GM19467 (cell line): ENCODE data around the gene LAG3.

Source experiments
- ATAC-seq: cut with Tn5 transposase; IDR thresholded peaks from one replicate; pipeline ENCODE4 v1.9.1; 2021; ENCODE audit warnings: mild to moderate bottlenecking, moderate library complexity; ENCODE audit not compliant: unreplicated experiment

The LAG3 gene

DNA sequence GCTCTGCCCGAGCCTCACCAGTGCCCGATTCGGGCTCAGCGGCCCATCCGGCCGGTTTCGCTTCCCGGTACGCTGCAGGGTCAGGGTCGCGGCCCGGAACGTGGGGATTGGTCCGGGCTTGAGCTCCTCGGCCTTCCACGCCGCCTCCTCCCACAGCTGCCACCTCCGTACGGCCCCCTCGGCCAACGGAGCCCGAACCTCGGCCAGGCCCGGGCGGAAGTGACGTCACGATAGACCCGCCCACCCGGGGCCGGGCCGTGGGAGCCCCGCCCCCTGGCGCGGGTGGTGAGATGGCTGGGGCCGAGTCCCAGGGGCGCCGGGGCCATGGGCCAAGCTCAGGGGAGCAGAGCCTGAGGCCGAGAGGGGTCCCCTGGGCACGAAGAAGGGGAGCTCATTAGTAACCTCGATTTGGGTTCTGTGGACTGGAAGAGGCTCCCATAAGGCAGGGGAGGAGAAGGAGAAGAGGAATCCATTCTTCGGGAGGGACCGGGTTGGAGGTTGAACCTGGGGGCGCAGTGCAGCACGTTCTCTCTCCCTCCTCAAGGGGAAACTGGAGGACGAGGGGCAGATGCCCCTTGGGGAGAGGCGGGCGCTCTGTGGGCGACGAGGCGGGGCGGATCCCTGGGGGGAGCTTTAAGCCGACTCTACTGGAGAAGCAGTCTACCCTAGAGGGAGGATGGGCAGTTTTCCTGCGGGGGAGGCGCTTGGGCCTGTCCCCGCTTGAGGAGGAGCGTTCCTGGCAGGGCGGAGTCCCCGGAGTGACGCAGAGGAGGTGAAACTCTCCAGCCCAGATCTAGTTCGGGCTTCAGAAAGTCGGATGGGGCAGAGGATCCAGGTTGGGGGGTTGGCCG lies 19.2 kb upstream of the LAG3 start, which contains the start of gene MLF2:
Gene MLF2, minus strand, starts transcription at position 221 of the 851 bp plus-strand sequence. CDS start 807 bp downstream, outside the sequence.
- peak; percentile 91 for ATAC-seq

DNA sequence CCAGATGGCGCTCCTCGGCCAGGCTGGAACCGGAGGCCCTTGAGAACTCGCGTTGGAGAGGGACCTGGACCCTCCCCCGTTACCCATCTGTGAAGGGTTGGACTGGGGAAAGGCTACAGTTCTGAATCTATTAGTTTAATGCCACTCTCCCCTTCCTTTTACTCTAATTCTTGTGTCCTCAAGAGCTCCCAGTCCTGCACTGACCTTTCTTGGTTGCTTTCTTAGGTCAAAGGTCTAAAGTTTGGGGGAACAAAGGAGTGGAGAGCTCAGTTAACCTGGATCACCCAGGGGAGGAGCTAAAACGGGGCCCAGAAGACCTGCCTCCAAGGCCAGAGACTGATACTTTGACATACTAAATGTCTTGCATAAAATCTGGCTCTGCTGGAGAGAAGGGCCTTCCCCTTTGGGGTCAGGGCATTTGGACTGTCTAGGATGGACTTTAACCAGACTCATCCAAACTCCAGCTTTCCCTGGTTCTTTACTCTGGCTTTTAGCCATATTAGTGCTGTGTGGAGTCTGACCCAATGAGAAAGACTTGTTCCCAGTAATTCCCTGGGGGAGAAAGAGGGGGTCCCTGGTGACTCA lies 18.5 kb upstream of the LAG3 start:
- ATAC-seq, result no peak

DNA sequence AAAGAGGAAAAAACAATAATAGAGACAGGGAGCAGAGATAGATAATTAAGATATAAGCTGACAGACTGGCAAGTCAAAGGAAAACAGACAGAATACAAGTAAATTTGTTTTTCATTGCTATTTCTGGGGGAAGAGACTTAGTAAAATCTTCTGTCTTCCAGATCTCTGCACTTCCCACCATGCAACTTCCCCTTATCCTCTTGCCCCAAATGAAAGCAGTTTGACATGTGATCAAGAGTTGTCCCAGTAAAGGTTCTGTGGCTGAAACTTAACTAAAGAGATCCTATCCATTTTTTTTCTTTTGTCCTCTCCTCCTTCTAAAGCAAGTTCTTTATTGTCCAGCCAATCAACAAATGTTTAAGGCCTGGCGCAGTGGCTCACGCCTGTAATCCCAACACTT lies 17.9 kb upstream of the LAG3 start:
- ATAC-seq, result no peak

DNA sequence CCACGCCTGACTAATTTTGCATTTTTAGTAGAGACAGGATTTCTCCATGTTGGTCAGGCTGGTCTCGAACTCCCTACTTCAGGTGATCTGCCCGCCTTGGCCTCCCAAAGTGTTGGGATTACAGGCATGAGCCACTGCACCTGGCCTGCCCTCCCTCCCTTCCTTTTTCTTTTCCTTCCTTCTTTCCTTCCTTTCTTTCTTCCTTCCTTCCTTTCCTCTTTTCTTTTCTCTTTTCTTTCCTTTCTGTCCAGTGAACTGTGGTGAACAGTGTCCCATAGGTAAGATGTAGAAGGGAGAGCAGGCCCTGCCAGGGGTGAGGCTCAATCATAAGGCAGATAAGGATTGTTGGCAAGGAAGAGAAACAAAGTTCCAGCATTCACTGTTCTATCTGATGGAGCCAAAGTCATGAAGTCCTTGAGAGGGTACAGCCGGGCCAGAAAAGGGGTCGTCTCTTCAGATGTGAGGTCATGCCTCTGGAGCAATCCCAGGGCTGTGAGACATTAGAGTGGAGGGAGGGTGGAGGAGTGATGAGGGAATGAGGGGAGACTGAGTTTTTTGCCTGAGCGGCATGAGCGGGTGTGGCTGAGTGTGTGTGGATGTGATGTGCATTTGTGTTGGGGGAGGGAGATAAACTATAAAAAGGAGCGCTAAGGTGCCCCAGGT lies 15.2 kb upstream of the LAG3 start:
- ATAC-seq, result no peak

DNA sequence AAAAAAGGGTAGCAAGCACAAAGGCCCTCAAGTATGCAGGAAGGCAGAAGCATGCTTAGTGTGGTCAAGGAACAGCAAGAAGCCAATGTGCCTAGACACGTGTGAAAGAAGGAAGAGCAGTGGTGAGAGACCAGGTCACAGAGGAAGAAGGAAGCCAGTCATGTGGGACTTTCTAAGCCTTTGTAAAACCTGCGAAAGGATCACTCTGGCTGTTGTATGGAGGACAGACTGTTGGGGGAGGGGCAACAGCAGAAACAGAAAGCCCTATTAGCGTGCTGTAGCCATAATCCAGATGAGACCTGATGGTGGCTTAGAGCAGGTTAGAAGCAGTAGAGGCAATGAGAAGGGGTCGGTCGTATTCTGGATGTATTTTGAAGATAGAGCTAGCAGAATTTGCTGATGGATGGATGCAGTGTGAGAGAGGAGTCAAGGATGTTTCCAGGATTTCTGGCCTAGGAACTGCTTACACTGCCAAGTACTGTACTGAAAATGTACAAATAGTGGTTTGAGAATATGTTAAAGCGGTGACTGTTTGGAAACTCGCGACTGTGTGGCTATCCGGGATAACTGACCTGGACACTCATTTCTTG lies 13.7 kb upstream of the LAG3 start:
- no peak for ATAC-seq

DNA sequence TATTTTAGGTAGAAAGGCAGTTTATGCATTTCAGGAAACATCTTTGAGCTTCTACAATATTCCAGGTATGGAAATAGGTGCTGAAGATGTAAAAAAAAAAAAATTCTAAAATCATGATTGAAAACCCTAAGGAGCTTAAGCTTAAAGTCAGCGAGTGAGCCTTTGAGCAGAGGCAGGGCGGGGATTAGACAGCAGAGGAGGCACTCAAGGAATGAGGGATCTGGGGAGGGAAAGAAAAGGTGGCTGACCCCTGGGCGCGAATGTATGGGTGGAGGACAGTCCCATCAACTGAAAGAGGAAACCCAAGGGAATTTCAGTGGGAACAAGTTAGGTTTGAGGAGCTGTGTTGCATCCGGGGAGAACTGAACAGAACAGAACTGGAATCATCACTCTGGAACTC lies 12.6 kb upstream of the LAG3 start:
- ATAC-seq, result no peak

DNA sequence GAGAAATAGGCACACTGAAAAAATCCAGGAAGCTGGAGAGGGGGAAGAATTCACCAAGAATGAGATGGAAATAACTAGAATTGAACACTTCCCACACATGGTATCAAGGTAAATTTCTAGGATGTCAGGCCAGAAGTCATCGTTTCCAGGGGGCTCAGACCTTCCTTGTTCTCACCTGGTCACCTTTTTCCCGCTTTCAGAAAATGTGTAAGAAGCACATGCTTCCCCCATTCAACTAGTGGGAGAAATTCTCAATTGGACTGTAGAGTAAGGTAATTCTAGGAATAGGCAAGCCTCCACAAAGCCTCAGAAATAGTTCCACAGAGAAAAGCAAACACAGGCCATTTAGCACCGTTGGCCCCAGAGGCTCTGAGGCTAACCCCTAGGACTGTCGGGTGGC lies 8.9 kb upstream of the LAG3 start:
- ATAC-seq, result no peak

DNA sequence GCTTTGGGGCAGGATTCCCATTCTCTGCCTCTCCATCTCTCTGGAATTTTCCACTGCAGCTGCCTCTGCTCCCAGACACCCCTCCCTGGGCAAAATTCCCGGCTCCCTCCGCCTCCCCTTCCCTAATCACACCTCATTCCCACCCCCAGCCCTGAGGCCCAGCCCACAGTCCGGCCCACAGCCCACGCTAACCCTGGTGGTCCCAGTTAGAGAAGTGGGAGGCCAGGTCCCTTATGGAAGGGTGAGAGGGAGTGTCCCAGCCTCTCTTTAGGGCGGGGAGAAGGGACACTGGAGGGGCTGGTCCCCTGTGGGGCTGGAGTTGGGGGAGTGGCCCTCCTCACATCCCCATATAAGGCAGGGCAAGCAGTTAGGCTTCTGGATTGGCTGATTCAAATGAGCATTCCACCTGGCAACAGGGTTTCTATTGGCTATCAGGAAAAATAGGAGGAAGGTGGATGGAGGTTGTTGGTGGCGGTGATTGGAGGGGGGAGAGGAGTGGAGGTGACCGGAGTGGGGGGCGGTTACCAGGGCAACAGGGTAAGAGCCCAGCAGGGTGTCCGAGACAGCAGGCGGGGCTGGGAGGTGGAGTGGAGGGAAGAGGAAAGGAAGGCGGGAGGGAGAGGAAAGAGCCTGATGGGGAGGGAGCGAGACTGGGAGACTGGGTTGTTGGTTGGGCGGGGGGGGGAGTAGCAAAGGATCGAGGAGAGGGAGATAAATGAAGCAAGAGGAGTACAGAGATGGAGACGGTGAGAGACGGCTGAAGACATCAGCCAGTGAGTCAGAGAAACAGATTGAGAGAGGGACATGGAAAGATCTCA lies 8.1 kb upstream of the LAG3 start:
- peak; percentile 63 for ATAC-seq

DNA sequence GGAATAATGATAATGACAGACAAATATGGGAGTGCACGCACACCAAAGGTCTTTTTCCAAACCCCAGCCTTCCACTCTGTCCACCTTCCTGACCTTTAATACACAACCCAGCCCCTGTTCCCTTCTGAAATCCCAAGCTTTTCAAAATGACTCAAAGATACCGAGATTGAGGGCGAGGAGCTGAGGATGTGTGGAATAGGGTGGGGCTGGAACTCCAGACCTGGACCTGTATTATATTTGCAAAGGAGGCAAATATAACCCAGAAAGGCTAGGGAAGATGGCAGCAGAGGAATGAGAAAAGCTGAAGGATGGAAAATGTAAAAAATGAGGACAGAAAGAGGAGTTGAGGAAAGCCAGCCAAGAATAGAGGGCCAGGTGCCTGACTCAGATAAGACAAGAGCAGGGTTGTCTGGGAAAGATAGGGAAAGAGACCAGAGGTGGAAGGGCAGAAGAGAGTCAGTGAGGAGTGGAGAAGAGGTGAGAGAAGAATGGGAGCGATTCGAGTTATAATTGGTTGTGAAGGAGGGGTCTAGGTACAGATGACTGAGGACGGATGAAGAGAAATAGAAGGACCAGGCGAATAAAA lies 7.2 kb upstream of the LAG3 start:
- no peak for ATAC-seq

DNA sequence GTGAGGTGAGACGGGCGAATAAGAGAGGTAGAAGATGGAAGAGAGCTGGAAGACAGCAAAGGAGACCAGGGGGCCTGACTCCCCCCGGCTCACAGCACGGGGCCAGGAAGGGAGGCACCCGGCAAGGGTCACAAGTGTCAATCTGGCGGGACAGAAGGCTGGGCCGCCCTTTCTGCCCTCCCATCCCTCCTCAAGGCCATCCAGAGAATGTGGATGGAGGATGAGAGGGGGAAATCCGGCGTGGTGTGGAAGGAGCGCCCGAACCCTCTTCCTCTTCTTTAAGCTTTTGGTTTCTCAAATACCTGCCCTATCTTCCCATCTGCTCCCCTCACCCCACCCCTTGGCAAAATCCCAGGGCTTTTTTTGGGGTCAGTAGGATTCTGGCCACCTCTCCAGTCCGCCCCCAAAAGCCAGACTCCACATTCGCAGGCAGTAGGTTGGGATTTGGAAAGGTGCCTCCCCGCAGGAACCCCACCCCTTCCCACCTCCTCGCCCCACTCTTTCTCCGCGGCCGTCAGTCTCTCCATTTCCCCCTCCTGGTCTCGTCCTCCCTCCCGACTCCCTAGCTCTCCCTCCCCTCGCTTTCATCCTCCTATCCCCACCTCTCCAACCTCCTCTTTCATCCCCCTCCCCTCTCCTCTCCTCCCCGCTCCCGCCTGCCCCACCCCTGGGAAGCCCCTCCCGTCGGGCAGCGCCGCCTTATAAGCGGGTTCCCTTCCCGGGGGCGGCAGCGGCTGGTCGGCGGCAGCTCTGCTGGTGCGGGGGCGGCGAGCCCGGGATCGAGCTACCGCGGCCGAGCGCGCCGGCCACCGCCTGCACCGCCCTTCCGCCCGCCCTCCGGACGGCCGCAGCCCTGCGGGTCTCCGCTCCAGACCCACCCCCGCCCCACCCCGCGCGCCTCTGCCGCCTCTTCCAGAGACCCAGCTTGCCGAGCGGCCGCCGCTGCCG lies 6.4 kb upstream of the LAG3 start, which contains the start of gene PTMS:
Gene PTMS, plus strand, starts transcription at position 730 of the 948 bp plus-strand sequence. CDS start 343 bp downstream, outside the sequence.
- ATAC-seq, result no peak

DNA sequence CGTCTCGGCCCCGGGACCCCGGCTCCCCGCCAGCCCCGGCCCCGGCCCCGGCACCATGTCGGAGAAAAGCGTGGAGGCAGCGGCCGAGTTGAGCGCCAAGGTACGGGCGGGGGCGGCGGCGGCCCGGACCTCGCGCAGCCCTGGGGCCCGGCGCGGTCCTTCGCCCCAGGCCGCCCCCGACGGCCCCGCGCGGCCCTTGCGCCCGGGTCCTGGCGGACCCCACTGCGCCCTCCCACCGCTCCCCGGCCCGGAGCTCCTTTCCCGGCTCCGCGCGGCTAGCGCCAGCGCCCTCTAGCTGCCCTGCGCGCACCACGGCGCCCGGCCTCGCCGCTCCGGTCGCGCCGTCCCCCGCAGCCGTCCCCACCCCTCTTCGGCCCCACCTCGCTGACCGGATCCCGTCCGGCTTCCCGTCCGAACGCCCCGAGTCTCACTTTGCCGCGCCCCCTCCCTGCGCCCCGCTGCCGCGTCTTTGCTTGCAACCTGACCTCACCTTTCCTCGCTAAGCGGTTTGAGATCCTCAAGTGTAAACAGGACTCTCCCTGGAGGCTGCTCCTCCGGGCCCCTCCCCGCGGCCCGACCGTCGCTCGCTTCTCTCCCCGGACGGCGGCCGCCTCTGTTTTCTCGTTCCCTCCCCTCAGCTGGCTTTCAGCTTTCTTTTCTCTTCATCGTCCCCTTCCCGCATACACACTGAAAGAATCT lies 5.5 kb upstream of the LAG3 start:
- ATAC-seq, result no peak

DNA sequence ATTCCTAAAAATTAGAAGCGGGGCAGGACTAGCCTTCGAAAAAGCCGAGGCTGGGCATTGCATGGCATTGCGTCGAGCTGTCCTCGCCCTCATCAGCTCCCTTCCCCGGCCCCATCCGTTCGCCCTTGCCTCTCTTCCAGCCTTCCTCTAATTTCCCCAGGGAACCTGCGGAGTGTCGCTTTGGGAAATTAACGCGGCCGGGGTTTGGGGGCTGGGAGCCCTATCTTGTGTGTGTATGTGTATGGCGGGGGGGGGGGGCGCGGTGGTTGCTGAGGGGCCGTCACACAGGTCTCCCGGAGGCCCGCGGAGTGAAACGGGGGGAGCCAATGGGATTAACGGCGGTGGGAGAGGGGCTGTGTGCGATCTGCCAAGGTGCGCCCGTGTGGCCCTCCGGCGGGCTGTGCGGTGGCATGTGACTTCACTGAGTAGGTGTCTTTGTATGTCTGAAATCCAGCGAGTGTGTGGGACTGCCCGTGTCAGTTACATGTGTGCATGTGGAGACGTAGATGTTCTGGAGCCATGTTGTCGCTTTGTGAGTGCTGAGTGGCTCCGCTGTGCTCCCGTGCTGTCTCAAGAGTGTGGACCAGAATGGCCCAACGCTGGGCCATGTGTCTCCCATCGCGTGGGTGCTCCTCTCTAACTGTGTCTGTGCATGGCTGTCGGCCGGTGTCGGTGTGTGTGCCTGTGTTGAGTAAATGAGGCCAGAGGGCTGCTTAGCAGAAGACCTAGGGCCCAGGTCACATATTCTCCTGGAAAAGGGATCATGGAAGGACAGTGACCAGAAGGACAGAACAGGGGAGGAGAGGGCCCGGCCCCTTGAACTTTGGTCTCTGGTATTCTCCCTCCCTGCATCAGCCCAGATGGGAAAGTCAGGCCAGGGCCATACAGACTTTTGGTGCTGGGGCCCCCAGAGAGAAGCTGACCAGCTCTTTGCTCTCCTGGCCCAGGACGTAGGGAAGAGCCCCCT lies 4.7 kb upstream of the LAG3 start:
- ATAC-seq, result no peak

DNA sequence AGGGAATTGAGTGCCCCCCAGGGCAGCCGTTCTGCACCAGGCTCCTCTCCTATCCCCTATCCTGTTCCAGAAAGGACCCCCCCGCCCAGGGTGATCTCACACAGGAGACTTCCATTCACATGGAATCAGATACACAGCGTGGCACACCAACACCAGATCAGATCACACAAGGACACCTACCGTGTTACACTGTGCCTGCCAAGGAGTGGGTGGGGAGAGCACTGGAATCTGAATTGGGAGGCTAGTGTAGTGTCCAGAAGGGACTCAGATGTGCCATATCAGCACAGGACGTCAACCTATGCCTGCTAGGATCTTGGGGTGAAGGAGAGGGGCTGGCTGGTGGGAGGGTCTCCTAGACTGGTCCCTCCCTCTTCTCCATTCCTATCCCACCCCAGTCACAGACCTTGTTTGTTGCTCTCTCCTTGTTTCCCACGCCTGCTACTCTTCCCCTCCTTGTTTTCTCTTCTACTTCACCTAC lies 3.8 kb upstream of the LAG3 start:
- ATAC-seq, result no peak

DNA sequence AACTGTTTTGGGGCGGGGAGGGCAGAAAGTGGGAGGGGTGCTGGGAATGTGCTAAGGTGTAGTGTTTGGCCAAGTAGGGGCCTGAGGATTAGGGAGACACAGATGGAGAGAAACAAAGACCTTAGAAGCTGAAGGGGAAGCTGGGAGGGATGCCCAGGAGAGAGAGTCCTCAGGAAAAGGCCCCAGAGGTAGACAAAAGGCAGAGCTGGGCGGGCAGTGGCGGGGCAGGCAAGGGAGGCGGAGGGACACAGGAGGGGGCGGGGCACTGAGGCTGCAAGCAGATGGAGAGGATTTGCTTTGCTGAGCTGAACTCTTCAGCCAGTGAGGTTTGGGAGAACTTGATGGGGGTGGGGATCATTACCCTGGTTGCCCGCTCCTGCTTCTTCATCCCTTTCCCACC lies 3.3 kb upstream of the LAG3 start:
- ATAC-seq, result no peak

DNA sequence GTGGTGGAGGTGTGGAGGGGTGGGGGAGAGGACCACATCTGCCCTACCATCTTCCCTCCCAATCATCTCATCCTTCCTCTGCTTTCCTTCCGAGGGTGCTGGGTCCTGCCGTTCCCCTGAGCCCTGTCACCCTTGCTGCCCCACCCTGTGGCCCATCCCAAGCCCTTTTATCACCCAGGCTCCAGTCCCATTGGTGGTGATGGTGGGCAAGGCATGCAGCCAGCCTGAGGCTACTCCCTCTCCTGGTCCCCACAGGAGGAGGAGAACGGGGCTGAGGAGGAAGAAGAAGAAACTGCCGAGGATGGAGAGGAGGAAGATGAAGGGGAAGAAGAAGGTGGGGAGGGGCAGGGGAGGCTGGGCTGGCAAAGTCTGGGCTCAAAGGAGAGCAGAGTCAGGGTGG lies 2.7 kb upstream of the LAG3 start:
- no peak for ATAC-seq

DNA sequence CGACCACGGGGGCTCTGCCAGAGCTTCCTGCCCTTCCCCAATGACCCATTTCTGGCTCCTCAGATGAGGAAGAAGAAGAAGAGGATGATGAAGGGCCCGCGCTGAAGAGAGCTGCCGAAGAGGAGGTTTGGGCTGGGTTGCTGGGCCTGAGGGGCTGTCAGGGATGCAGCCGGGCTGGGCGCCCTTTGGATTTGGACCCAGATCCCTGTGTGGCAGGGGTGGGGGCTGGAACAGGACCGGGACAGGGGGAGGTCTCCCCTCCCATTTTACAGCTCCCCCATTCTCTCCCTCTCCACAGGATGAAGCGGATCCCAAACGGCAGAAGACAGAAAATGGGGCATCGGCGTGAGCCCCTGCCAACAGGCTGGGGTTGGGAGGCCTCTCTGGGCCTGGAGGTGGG lies 2.2 kb upstream of the LAG3 start:
- no peak for ATAC-seq

DNA sequence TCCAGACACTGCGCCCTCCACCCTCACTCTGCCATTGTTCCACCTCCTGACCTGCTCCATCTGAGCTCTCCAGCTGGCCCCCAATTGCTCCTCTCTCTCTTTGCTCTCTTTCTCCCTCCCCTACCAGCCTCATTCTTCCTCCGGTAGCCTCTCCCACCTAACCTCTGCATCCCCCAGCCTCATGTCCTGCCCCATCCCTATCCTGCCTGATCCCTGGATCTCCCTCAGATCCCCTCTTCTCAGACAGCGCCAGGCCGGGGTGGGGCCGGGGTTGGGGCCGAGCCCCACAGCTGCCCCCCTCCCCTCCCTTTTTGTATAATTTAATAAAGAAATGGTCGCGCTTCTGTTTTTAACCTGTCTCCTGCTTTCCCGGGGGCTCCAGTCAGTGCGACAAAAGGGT lies 1.7 kb upstream of the LAG3 start:
- ATAC-seq, result no peak
